DND-41 (cell line): Measurements from ENCODE around the gene LEF1.
"Not testable (repeated sequence)": the region's sequence is repeated elsewhere in the genome, so short reads cannot be mapped to it uniquely, and the experiment has no call there.

Experiments
- ATAC-seq: fragments of 200-7000 bp; cut with Tn5 transposase; 3 replicates; pipeline ENCODE4 v1.9.1; 2021; ENCODE audit warnings: low read depth; ENCODE audit not compliant: insufficient read depth
- DNase-seq: peaks from one replicate; pipeline ENCODE4 v3.0.0-alpha.2; 2020
- H2AFZ ChIP-seq: 2 replicates; pipeline ENCODE4 v1.6.0; 2012; ENCODE audit warnings: low read depth, low read length
- H3K27ac ChIP-seq: 2 replicates; pipeline ENCODE4 v1.5.1; 2012; ENCODE audit warnings: low read length, inconsistent platforms
- H3K27me3 ChIP-seq: fragments of 200-600 bp; sonication (generic); 2 replicates; pipeline ENCODE4 v1.6.0; 2012; ENCODE audit warnings: low read length, mild to moderate bottlenecking, inconsistent platforms; ENCODE audit not compliant: insufficient read depth, poor library complexity
- H3K36me3 ChIP-seq: 2 replicates; pipeline ENCODE4 v1.5.1; 2012; ENCODE audit warnings: low read length, inconsistent platforms; ENCODE audit not compliant: insufficient read depth
- H3K4me1 ChIP-seq: 2 replicates; pipeline ENCODE4 v1.5.1; 2012; ENCODE audit warnings: mild to moderate bottlenecking, low read length; ENCODE audit not compliant: insufficient read depth
- H3K4me2 ChIP-seq: 2 replicates; pipeline ENCODE4 v1.6.0; 2012; ENCODE audit warnings: mild to moderate bottlenecking, moderate library complexity, low read length, inconsistent platforms; ENCODE audit not compliant: insufficient read depth
- H3K4me3 ChIP-seq, 2 experiments: fragments of 200-600 bp in 1 of 2; shearing (Covaris generic) in 1 of 2; 2 replicates each; pipeline ENCODE4 v1.5.1; 2012 to 2016; ENCODE audit warnings: inconsistent platforms in 2 of 2, low read length in 2 of 2, mild to moderate bottlenecking in 2 of 2, low read depth in 1 of 2, moderate library complexity in 1 of 2
- H3K79me2 ChIP-seq: 2 replicates; pipeline ENCODE4 v1.6.0; 2012; ENCODE audit warnings: low read length, inconsistent platforms; ENCODE audit not compliant: insufficient read depth
- H3K9ac ChIP-seq: 2 replicates; pipeline ENCODE4 v1.6.0; 2012; ENCODE audit warnings: low read depth, mild to moderate bottlenecking, inconsistent platforms, low read length, moderate library complexity
- H3K9me3 ChIP-seq: 2 replicates; pipeline ENCODE4 v1.5.1; 2012; ENCODE audit warnings: low read length, moderate library complexity, mild to moderate bottlenecking, inconsistent platforms; ENCODE audit not compliant: insufficient read depth, severe bottlenecking
- H4K20me1 ChIP-seq: 2 replicates; pipeline ENCODE4 v1.6.0; 2012; ENCODE audit warnings: low read length; ENCODE audit not compliant: insufficient read depth
- EZH2 ChIP-seq: IDR thresholded peaks from 3 replicates; pipeline ENCODE4 v1.6.1; 2012; ENCODE audit warnings: borderline replicate concordance, low read depth, mild to moderate bottlenecking, moderate library complexity, low read length, inconsistent platforms; ENCODE audit not compliant: severe bottlenecking
- TF ChIP-seq, protein P1 (sequence below): IDR thresholded peaks from 2 replicates; pipeline ENCODE4 v1.5.1; 2012; ENCODE audit warnings: borderline replicate concordance, low read length, moderate library complexity, mild to moderate bottlenecking; ENCODE audit not compliant: poor library complexity, severe bottlenecking; ENCODE audit errors: extremely low read depth

The LEF1 gene

DNA sequence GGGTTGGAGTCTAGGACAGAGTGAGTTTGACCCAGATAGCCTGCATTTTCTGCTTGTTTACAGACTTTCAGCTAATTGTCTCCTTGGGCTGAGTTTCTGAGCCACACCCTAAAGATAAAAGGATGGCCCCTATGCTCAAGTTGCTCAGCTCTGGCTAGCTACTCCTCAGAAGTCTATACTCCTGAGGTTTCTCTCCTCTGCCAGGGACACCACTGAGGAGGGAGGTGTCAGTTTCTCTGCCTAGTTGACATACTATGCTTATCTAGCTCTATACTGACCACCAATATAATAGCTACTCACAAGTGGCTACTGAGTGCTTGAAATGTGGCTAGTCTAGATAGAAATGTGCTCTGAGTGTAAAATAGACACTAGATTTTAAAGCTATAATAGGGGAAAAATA is 155.4 kb downstream of the LEF1 start:
- Histone ChIP-seq H3K4me2 (no peak overlapping the region), H3K27ac (no peak overlapping the region), H3K4me1 (peaks cover 6% of the 10 kb centered on the region), H3K4me3 (no peak overlapping the region), H3K79me2 (peaks cover 10% of the 10 kb centered on the region; the same call in 1 of the 2 replicates), H3K9ac (no peak overlapping the region), H2AFZ (no peak overlapping the region), H4K20me1 (no peaks in the 10 kb centered on the region), H3K27me3 (no peaks in the 10 kb centered on the region), H3K36me3 (peaks cover 86% of the 10 kb centered on the region), H3K9me3 (no peaks in the 10 kb centered on the region)
- no peak for DNase-seq
- TF ChIP-seq, protein P1, sequence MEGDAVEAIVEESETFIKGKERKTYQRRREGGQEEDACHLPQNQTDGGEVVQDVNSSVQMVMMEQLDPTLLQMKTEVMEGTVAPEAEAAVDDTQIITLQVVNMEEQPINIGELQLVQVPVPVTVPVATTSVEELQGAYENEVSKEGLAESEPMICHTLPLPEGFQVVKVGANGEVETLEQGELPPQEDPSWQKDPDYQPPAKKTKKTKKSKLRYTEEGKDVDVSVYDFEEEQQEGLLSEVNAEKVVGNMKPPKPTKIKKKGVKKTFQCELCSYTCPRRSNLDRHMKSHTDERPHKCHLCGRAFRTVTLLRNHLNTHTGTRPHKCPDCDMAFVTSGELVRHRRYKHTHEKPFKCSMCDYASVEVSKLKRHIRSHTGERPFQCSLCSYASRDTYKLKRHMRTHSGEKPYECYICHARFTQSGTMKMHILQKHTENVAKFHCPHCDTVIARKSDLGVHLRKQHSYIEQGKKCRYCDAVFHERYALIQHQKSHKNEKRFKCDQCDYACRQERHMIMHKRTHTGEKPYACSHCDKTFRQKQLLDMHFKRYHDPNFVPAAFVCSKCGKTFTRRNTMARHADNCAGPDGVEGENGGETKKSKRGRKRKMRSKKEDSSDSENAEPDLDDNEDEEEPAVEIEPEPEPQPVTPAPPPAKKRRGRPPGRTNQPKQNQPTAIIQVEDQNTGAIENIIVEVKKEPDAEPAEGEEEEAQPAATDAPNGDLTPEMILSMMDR = no peak
- no peak for TF ChIP-seq EZH2
- ATAC-seq = no peak

DNA sequence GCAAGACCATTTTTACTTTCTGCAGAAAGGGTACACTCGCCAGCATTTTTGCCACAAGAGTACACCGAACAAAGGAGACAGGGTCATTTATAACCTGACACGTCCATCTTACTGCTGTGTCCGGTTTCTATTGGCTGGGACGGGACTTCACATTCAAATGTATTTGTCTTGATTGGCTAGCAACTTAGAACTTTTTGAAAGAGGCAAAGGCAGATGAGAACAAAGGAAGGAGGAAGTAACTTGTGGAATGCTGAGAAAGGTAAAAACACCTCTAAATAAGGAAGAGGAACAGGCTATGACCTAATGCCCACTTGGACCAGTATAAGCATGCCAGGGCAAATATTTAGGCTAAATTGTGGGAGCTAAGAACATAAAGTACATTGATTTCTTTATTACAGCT is 156.3 kb downstream of the LEF1 start:
- not testable (repeated sequence) for H2AFZ ChIP-seq, H3K27ac ChIP-seq, H3K4me2 ChIP-seq, ATAC-seq, DNase-seq, H3K9ac ChIP-seq, H4K20me1 ChIP-seq, H3K4me1 ChIP-seq, H3K27me3 ChIP-seq, H3K9me3 ChIP-seq, H3K4me3 ChIP-seq
- Histone ChIP-seq H3K36me3 (peaks cover 79% of the 10 kb centered on the region), H3K79me2 (peaks cover 20% of the 10 kb centered on the region; the same call in 1 of the 2 replicates)

DNA sequence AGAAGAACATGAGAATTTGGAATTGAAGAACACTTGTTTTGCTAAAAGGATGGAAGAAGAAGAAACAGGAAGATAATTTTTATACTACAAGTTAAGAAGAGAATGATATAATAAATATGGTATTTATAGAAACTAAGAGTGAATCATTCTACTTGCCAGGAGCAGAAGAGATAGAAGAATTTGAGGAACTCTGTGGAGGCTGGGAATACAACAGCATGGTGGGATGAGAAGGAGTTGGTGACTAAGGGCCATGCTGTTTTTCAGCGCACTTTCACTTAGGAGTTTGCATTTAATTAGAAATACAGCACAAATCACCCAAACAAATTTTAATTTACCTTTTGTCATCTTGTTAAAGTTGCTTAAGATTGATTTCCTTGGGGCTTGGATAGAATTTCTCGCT is 158.6 kb downstream of the LEF1 start:
- no peak overlapping the region for H3K4me2 ChIP-seq
- H2AFZ ChIP-seq = no peak overlapping the region
- H3K9me3 ChIP-seq = no peaks in the 10 kb centered on the region
- H3K36me3 ChIP-seq = peaks cover 59% of the 10 kb centered on the region
- H3K27ac ChIP-seq = no peak overlapping the region
- H4K20me1 ChIP-seq = no peaks in the 10 kb centered on the region; the same call in 1 of the 2 replicates
- no peak overlapping the region for H3K4me3 ChIP-seq
- ATAC-seq (no peak), DNase-seq (no peak)
- TF ChIP-seq, protein P1 = no peak
- TF ChIP-seq EZH2 = no peak
- no peaks in the 10 kb centered on the region for H3K27me3 ChIP-seq
- H3K4me1 ChIP-seq = no peaks in the 10 kb centered on the region
- H3K9ac ChIP-seq = no peak overlapping the region
- peaks cover 36% of the 10 kb centered on the region; the same call in 1 of the 2 replicates for H3K79me2 ChIP-seq

DNA sequence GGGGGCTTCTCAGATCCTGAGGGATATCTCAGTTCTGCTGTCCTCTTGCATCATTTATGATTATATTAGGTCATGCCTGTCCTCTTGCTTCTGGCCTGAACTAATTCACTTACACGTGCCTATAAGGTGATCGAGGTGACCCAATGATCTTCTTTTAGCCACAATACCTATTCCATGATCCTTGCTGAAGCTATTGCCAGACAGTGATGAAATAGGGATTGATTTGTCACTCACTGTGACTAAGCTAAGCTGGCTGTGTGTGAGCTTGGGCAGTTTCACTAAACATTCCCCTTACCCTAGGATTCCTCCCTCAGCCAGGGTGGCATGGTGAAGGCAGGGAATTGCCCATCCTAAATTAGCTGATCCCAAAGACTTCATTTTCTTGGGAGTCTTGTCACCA is 160.0 kb downstream of the LEF1 start:
- Histone ChIP-seq H4K20me1 (no peaks in the 10 kb centered on the region; the same call in none of the 2 replicates), H3K36me3 (peaks cover 45% of the 10 kb centered on the region), H3K27ac (no peak overlapping the region), H3K4me1 (peaks cover 11% of the 10 kb centered on the region), H3K4me2 (no peak overlapping the region), H3K4me3 (no peak overlapping the region), H3K79me2 (peaks cover 38% of the 10 kb centered on the region; the same call in 1 of the 2 replicates), H3K9me3 (no peaks in the 10 kb centered on the region), H3K9ac (no peak overlapping the region), H3K27me3 (no peaks in the 10 kb centered on the region), H2AFZ (no peak overlapping the region)
- no peak for DNase-seq
- no peak for TF ChIP-seq EZH2
- TF ChIP-seq, protein P1 = no peak
- ATAC-seq = no peak
